ENCODE measurements around the gene RAB10.
"Not testable (repeated sequence)": the region's sequence is repeated elsewhere in the genome, so short reads cannot be mapped to it uniquely, and the experiment has no call there.

Gene RAB10

GRCh38 chr2:26025509-26025908 lies 8.4 kb upstream of the RAB10 start:
- TF ChIP-seq EZH2phosphoT487 (IDR thresholded peaks at IDR 0.05; ENCODE audit: low read depth) (no peak), CTCF (IDR thresholded peaks at IDR 0.05; ENCODE audit: low read depth, low read length) (no peak)
- Histone ChIP-seq H3K27ac (ENCODE audit: low read length) (no peak overlapping the region), H3K36me3 (replicated peaks; ENCODE audit: low read depth, low read length) (no peaks in the 10 kb centered on the region), H3K4me2 (ENCODE audit: low read length) (no peak overlapping the region), H3K9ac (ENCODE audit: low read length) (no peak overlapping the region), H2AFZ (ENCODE audit: low read depth, low read length) (no peak overlapping the region), H3K27me3 (ENCODE audit: low read depth, low read length) (no peaks in the 10 kb centered on the region), H3K9me3 (ENCODE audit: insufficient read depth, low read length) (no peaks in the 10 kb centered on the region), H3K4me3 (ENCODE audit: low read length) (no peak overlapping the region), H4K20me1 (ENCODE audit: insufficient read depth, low read length) (no peaks in the 10 kb centered on the region), H3K79me2 (ENCODE audit: low read length) (no peaks in the 10 kb centered on the region), H3K4me1 (ENCODE audit: low read length) (peaks cover 3% of the 10 kb centered on the region)

- not testable (repeated sequence) for H3K36me3 ChIP-seq (replicated peaks; ENCODE audit: low read depth, low read length); H3K4me1 ChIP-seq (ENCODE audit: low read length); H3K4me2 ChIP-seq (ENCODE audit: low read length); H3K27ac ChIP-seq (ENCODE audit: low read length); H3K9ac ChIP-seq (ENCODE audit: low read length); H3K9me3 ChIP-seq (ENCODE audit: insufficient read depth, low read length); H3K79me2 ChIP-seq (ENCODE audit: low read length); H3K4me3 ChIP-seq (ENCODE audit: low read length); H3K27me3 ChIP-seq (ENCODE audit: low read depth, low read length); H4K20me1 ChIP-seq (ENCODE audit: insufficient read depth, low read length); H2AFZ ChIP-seq (ENCODE audit: low read depth, low read length)
These were observed 5.8 kb upstream of the RAB10 start for GRCh38 chr2:26028083-26028482.

- peak overlapping the region; percentile 77 for H2AFZ ChIP-seq (ENCODE audit: low read depth, low read length)
- peaks cover 38% of the 10 kb centered on the region for H3K79me2 ChIP-seq (ENCODE audit: low read length)
- peaks cover 14% of the 10 kb centered on the region for H3K4me1 ChIP-seq (ENCODE audit: low read length)
- H4K20me1 ChIP-seq (ENCODE audit: insufficient read depth, low read length): peaks cover 32% of the 10 kb centered on the region
- H3K9me3 ChIP-seq (ENCODE audit: insufficient read depth, low read length); H3K27me3 ChIP-seq (ENCODE audit: low read depth, low read length); H3K36me3 ChIP-seq (replicated peaks; ENCODE audit: low read depth, low read length): not testable (repeated sequence)
- peak overlapping the region; percentile 94 for H3K4me3 ChIP-seq (ENCODE audit: low read length)
- H3K9ac ChIP-seq (ENCODE audit: low read length): peak overlapping the region; percentile 84
- H3K27ac ChIP-seq (ENCODE audit: low read length): peak overlapping the region; percentile 73
- peak overlapping the region; percentile 61 for H3K4me2 ChIP-seq (ENCODE audit: low read length)
These were observed 1.2 kb upstream of the RAB10 start for GRCh38 chr2:26032586-26033269.

- no peaks in the 10 kb centered on the region for H3K9me3 ChIP-seq (ENCODE audit: insufficient read depth, low read length)
- peak overlapping the region; percentile 84 for H3K9ac ChIP-seq (ENCODE audit: low read length)
- H3K36me3 ChIP-seq (replicated peaks; ENCODE audit: low read depth, low read length): peaks cover 10% of the 10 kb centered on the region
- H3K4me2 ChIP-seq (ENCODE audit: low read length): peak overlapping the region; percentile 61
- H2AFZ ChIP-seq (ENCODE audit: low read depth, low read length): peak overlapping the region; percentile 77
- H4K20me1 ChIP-seq (ENCODE audit: insufficient read depth, low read length): peaks cover 32% of the 10 kb centered on the region
- H3K27ac ChIP-seq (ENCODE audit: low read length): peak overlapping the region; percentile 73
- no peaks in the 10 kb centered on the region for H3K27me3 ChIP-seq (ENCODE audit: low read depth, low read length)
- H3K79me2 ChIP-seq (ENCODE audit: low read length): peaks cover 44% of the 10 kb centered on the region
- peak overlapping the region; percentile 94 for H3K4me3 ChIP-seq (ENCODE audit: low read length)
- H3K4me1 ChIP-seq (ENCODE audit: low read length): peaks cover 14% of the 10 kb centered on the region
- TF ChIP-seq EZH2phosphoT487 (IDR thresholded peaks at IDR 0.05; ENCODE audit: low read depth): no peak
- TF ChIP-seq CTCF (IDR thresholded peaks at IDR 0.05; ENCODE audit: low read depth, low read length): no peak
These were observed 540 bp upstream of the RAB10 start for GRCh38 chr2:26033270-26033817.

GRCh38 chr2:26034637-26034992 lies 731 bp downstream of the RAB10 start:
- Histone ChIP-seq H3K4me2 (ENCODE audit: low read length) (peak overlapping the region; percentile 88), H3K4me1 (ENCODE audit: low read length) (peaks cover 14% of the 10 kb centered on the region), H3K79me2 (ENCODE audit: low read length) (peaks cover 57% of the 10 kb centered on the region), H3K27me3 (ENCODE audit: low read depth, low read length) (no peaks in the 10 kb centered on the region), H3K9me3 (ENCODE audit: insufficient read depth, low read length) (no peaks in the 10 kb centered on the region), H3K9ac (ENCODE audit: low read length) (peak overlapping the region; percentile 84), H2AFZ (ENCODE audit: low read depth, low read length) (no peak overlapping the region), H3K4me3 (ENCODE audit: low read length) (peak overlapping the region; percentile 94), H3K27ac (ENCODE audit: low read length) (peak overlapping the region; percentile 73), H3K36me3 (replicated peaks; ENCODE audit: low read depth, low read length) (peaks cover 10% of the 10 kb centered on the region), H4K20me1 (ENCODE audit: insufficient read depth, low read length) (peaks cover 34% of the 10 kb centered on the region)
- TF ChIP-seq CTCF (IDR thresholded peaks at IDR 0.05; ENCODE audit: low read depth, low read length) (no peak), EZH2phosphoT487 (IDR thresholded peaks at IDR 0.05; ENCODE audit: low read depth) (no peak)
